Loucy (cell line): ENCODE measurements around the gene IGDCC3.

Experiments used
- CTCF ChIP-seq: fragments of 200-600 bp; sonication (generic); conservative IDR thresholded peaks from 2 replicates; pipeline ENCODE4 v1.5.1; 2014; ENCODE audit warnings: mild to moderate bottlenecking, antibody characterized with exemption, low read length
- EZH2phosphoT487 ChIP-seq: fragments of 200-600 bp; IDR thresholded peaks from 2 replicates; pipeline ENCODE4 v1.6.1; 2018; ENCODE audit warnings: antibody characterized with exemption, mild to moderate bottlenecking, moderate library complexity, borderline replicate concordance

GRCh38 chr15:65416845-65417416 is 39.1 kb upstream of the IGDCC3 start:
- TF ChIP-seq EZH2phosphoT487 (no peak), CTCF (no peak)
